Neural cell (in vitro differentiated cells): ENCODE results near the gene SHISAL1.

Experiments
- CTCF ChIP-seq: fragments of 450-650 bp; IDR thresholded peaks from 2 replicates; pipeline ENCODE4 v1.5.1; 2014; ENCODE audit warnings: antibody characterized with exemption, mild to moderate bottlenecking, moderate library complexity; ENCODE audit not compliant: poor library complexity, severe bottlenecking
- EP300 ChIP-seq: fragments of 450-650 bp; conservative IDR thresholded peaks from 2 replicates; pipeline ENCODE4 v1.6.1; 2014; ENCODE audit warnings: antibody characterized with exemption, mild to moderate bottlenecking, moderate library complexity; ENCODE audit not compliant: poor library complexity, severe bottlenecking
- EZH2 ChIP-seq: fragments of 200-600, 300-800 bp; shearing (Covaris generic), sonication (generic); IDR thresholded peaks from 2 replicates; pipeline ENCODE4 v1.6.1; 2014; ENCODE audit warnings: antibody characterized with exemption, low read length, borderline replicate concordance, mild to moderate bottlenecking; ENCODE audit not compliant: insufficient read depth, poor library complexity, severe bottlenecking
- MXI1 ChIP-seq: fragments of 450-650 bp; conservative IDR thresholded peaks from 2 replicates; pipeline ENCODE4 v1.6.1; 2014; ENCODE audit warnings: antibody characterized with exemption, mild to moderate bottlenecking; ENCODE audit not compliant: poor library complexity, severe bottlenecking
- POLR2AphosphoS5 ChIP-seq: IDR thresholded peaks from 2 replicates; pipeline ENCODE4 v1.6.1; 2012
- RAD21 ChIP-seq: fragments of 450-650 bp; conservative IDR thresholded peaks from 2 replicates; pipeline ENCODE4 v1.6.1; 2014; ENCODE audit warnings: antibody characterized with exemption, mild to moderate bottlenecking, moderate library complexity
- TAF1 ChIP-seq: IDR thresholded peaks from 2 replicates; pipeline ENCODE4 v1.6.1; 2012; ENCODE audit warnings: low read depth
- TF ChIP-seq, protein P1 (sequence below): IDR thresholded peaks from 2 replicates; pipeline ENCODE4 v1.6.1; 2012; ENCODE audit warnings: borderline replicate concordance

DNA sequence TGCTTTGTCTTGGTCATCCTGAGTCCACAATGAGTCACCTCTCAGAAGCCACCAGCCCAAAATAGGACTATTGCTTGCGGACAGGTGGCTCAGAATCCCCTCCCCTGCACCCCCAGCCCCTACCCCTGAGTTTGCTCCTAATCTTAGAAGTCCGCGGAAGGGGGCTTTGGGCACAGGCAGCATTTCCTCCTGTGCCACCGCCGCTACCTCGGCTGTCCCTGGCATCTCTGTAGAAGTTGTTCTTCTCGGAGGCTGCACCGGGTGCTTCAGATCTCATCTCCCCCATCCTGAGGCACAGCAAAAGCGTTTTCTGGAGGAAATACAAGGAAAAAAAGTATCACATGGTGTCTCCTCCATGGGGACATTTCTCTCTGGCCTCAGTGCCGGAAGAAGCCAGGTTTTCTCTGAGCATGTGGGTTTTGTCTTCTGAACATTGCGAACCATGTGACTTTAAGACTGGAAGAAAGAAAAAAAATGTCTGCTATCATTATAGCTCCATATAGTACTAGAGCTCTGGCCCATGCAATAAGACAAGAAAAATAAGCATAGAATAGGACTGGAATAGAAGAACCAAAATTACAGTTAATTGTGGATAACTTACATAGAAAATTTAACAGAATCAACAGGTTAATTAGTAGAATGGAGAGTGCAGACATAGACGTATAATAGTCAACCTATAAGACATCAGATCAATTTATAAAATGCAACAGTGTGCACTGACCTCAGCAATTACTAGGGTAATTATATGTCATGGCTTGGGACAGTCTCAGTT, 63.2 kb downstream of the SHISAL1 start:
- TF ChIP-seq EZH2, result no peak
- no peak for TF ChIP-seq CTCF
- no peak for TF ChIP-seq POLR2AphosphoS5
- TF ChIP-seq RAD21, result no peak
- TF ChIP-seq MXI1, result no peak
- TF ChIP-seq, protein P1, sequence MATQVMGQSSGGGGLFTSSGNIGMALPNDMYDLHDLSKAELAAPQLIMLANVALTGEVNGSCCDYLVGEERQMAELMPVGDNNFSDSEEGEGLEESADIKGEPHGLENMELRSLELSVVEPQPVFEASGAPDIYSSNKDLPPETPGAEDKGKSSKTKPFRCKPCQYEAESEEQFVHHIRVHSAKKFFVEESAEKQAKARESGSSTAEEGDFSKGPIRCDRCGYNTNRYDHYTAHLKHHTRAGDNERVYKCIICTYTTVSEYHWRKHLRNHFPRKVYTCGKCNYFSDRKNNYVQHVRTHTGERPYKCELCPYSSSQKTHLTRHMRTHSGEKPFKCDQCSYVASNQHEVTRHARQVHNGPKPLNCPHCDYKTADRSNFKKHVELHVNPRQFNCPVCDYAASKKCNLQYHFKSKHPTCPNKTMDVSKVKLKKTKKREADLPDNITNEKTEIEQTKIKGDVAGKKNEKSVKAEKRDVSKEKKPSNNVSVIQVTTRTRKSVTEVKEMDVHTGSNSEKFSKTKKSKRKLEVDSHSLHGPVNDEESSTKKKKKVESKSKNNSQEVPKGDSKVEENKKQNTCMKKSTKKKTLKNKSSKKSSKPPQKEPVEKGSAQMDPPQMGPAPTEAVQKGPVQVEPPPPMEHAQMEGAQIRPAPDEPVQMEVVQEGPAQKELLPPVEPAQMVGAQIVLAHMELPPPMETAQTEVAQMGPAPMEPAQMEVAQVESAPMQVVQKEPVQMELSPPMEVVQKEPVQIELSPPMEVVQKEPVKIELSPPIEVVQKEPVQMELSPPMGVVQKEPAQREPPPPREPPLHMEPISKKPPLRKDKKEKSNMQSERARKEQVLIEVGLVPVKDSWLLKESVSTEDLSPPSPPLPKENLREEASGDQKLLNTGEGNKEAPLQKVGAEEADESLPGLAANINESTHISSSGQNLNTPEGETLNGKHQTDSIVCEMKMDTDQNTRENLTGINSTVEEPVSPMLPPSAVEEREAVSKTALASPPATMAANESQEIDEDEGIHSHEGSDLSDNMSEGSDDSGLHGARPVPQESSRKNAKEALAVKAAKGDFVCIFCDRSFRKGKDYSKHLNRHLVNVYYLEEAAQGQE, result no peak
- TF ChIP-seq EP300, result no peak
- TF ChIP-seq TAF1, result no peak
